Measurements from ENCODE around the gene PDCD4.

GRCh38 chr10:110873951-110874350 lies 2.2 kb downstream of the PDCD4 start:
- TF ChIP-seq CTCF (IDR thresholded peaks at IDR 0.05) (no peak), POLR2AphosphoS5 (IDR thresholded peaks at IDR 0.05) (no peak), POLR2A (IDR thresholded peaks at IDR 0.05) (no peak), EP300 (IDR thresholded peaks at IDR 0.05) (no peak)

Data from upper lobe of left lung (tissue), 4 donors.